Measurements from ENCODE around the gene TEX38.

GRCh38 chr1:46703927-46704641 lies 32.4 kb downstream of the TEX38 start:
- TF ChIP-seq, protein P1, sequence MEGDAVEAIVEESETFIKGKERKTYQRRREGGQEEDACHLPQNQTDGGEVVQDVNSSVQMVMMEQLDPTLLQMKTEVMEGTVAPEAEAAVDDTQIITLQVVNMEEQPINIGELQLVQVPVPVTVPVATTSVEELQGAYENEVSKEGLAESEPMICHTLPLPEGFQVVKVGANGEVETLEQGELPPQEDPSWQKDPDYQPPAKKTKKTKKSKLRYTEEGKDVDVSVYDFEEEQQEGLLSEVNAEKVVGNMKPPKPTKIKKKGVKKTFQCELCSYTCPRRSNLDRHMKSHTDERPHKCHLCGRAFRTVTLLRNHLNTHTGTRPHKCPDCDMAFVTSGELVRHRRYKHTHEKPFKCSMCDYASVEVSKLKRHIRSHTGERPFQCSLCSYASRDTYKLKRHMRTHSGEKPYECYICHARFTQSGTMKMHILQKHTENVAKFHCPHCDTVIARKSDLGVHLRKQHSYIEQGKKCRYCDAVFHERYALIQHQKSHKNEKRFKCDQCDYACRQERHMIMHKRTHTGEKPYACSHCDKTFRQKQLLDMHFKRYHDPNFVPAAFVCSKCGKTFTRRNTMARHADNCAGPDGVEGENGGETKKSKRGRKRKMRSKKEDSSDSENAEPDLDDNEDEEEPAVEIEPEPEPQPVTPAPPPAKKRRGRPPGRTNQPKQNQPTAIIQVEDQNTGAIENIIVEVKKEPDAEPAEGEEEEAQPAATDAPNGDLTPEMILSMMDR (IDR thresholded peaks at IDR 0.05; ENCODE audit: low read depth, low read length) = no peak
- no peak for TF ChIP-seq POLR2A (IDR thresholded peaks at IDR 0.05; ENCODE audit: extremely low read depth, insufficient read length)
